ENCODE results near the gene GOLGA1. TPM values are rescaled to one million over a fixed set of nuclear protein-coding genes. Genes with fewer than 3 reads are reported as not detected.

GOLGA1 gene
- total and polyA plus RNA-seq, 2 of the 13 experiments (the other 11 are each of a cell fraction or from before 2014, with no cell fraction given): 12.7 to 15.9 TPM

Small RNA genes lying within 50 kb of the gene (small RNA-seq; reads per million reads assigned to genes)
- gene RNU4-82P (ENCODE audit: insufficient read depth in 2 of 3, insufficient read length in 3 of 3, low read depth in 2 of 3, low replicate concordance in 1 of 3): 0 reads per million in 3 experiments

Other genes with a start within 250 kb of the GOLGA1 start
- 31.5 and 50.9 TPM in 2 replicates for gene NR6A1, start 169.8 kb downstream of the GOLGA1 start, total RNA-seq (2016; rRNA removed; fragmentation: Illumina TruSeq; extraction: Trizol)
- gene NR6A1, start 169.8 kb downstream of the GOLGA1 start, polyA plus RNA-seq (2011; rRNA removed): 19.7 and 28.1 TPM in 2 replicates
- 0.02 TPM in 1 of 2 replicates, not detected in the other for gene OLFML2A, start 163.9 kb downstream of the GOLGA1 start, total RNA-seq (2016; rRNA removed; fragmentation: Illumina TruSeq; extraction: Trizol)
- 0.01 and 0.04 TPM in 2 replicates for gene OLFML2A, start 163.9 kb downstream of the GOLGA1 start, polyA plus RNA-seq (2011; rRNA removed)
- gene WDR38, start 87.6 kb downstream of the GOLGA1 start, total RNA-seq (2016; rRNA removed; fragmentation: Illumina TruSeq; extraction: Trizol): not detected in 2 replicates
- gene WDR38, start 87.6 kb downstream of the GOLGA1 start, polyA plus RNA-seq (2011; rRNA removed): not detected in 2 replicates
- gene RPL35, start 79.1 kb downstream of the GOLGA1 start, total RNA-seq (2016; rRNA removed; fragmentation: Illumina TruSeq; extraction: Trizol): 2,153 and 2,627 TPM in 2 replicates
- gene RPL35, start 79.1 kb downstream of the GOLGA1 start, polyA plus RNA-seq (2011; rRNA removed): 2,935 and 3,116 TPM in 2 replicates
- gene ARPC5L, start 79.0 kb downstream of the GOLGA1 start, total RNA-seq (2016; rRNA removed; fragmentation: Illumina TruSeq; extraction: Trizol): 33.8 and 35.4 TPM in 2 replicates
- 23.6 and 29.9 TPM in 2 replicates for gene ARPC5L, start 79.0 kb downstream of the GOLGA1 start, polyA plus RNA-seq (2011; rRNA removed)
- gene SCAI, start 202.4 kb upstream of the GOLGA1 start, total RNA-seq (2016; rRNA removed; fragmentation: Illumina TruSeq; extraction: Trizol): 8.4 and 10.3 TPM in 2 replicates
- 3.7 and 4.4 TPM in 2 replicates for gene SCAI, start 202.4 kb upstream of the GOLGA1 start, polyA plus RNA-seq (2011; rRNA removed)
- 20.9 and 32.7 TPM in 2 replicates for gene PPP6C, start 248.7 kb upstream of the GOLGA1 start, total RNA-seq (2016; rRNA removed; fragmentation: Illumina TruSeq; extraction: Trizol)
- gene PPP6C, start 248.7 kb upstream of the GOLGA1 start, polyA plus RNA-seq (2011; rRNA removed): 13.0 and 18.5 TPM in 2 replicates

Data from HepG2 (cell line).